ENCODE data around the gene TANK.

TANK gene

GRCh38 chr2:161134547-161135518, 25.4 kb upstream of the TANK start:
- DNase-seq (ENCODE audit: low spot score), result peak; percentile 50

- no peak for DNase-seq (ENCODE audit: low spot score)
Observed at GRCh38 chr2:161135951-161136593, 24.2 kb upstream of the TANK start.

GRCh38 chr2:161136696-161137324, 23.4 kb upstream of the TANK start:
- DNase-seq (ENCODE audit: low spot score), result no peak

- DNase-seq (ENCODE audit: low spot score), result no peak
Observed at GRCh38 chr2:161138429-161138828, 21.8 kb upstream of the TANK start.

- no peak for DNase-seq (ENCODE audit: low spot score)
Observed at GRCh38 chr2:161139098-161139987, 20.9 kb upstream of the TANK start.

GRCh38 chr2:161141033-161141432, 19.2 kb upstream of the TANK start:
- DNase-seq (ENCODE audit: low spot score), result no peak

- DNase-seq (ENCODE audit: low spot score), result no peak
Observed at GRCh38 chr2:161146209-161146775, 13.9 kb upstream of the TANK start.

GRCh38 chr2:161146996-161147395, 13.2 kb upstream of the TANK start:
- no peak for DNase-seq (ENCODE audit: low spot score)

- no peak for DNase-seq (ENCODE audit: low spot score)
Observed at GRCh38 chr2:161147856-161148255, 12.4 kb upstream of the TANK start.

- DNase-seq (ENCODE audit: low spot score), result no peak
Observed at GRCh38 chr2:161150704-161151103, 9.5 kb upstream of the TANK start.

GRCh38 chr2:161152302-161152701, 7.9 kb upstream of the TANK start:
- DNase-seq (ENCODE audit: low spot score), result no peak

- DNase-seq (ENCODE audit: low spot score), result no peak
Observed at GRCh38 chr2:161158882-161159281, 1.3 kb upstream of the TANK start.

- no peak for DNase-seq (ENCODE audit: low spot score)
Observed at GRCh38 chr2:161159456-161160225, 587 bp upstream of the TANK start.

GRCh38 chr2:161161074-161161706, 962 bp downstream of the TANK start:
- DNase-seq (ENCODE audit: low spot score), result peak; percentile 11

- DNase-seq (ENCODE audit: low spot score), result no peak
Observed at GRCh38 chr2:161163440-161163839, 3.2 kb downstream of the TANK start.

GRCh38 chr2:161164161-161164560, 3.9 kb downstream of the TANK start:
- DNase-seq (ENCODE audit: low spot score), result no peak

GRCh38 chr2:161165266-161165665, 5.0 kb downstream of the TANK start:
- DNase-seq (ENCODE audit: low spot score), result no peak

GRCh38 chr2:161165811-161166210, 5.6 kb downstream of the TANK start:
- no peak for DNase-seq (ENCODE audit: low spot score)

GRCh38 chr2:161166538-161167409, 6.5 kb downstream of the TANK start:
- DNase-seq (ENCODE audit: low spot score), result no peak
